Left renal pelvis (tissue), 4 donors: Measurements from ENCODE around the gene PHF21B. TPM values are rescaled to one million over a fixed set of nuclear protein-coding genes. Genes with fewer than 3 reads are reported as not detected.
A peak's percentile ranks its signal among the peaks of the same experiment; 100 is the strongest.
"Not testable (repeated sequence)": the region's sequence is repeated elsewhere in the genome, so short reads cannot be mapped to it uniquely, and the experiment has no call there.

ENCODE experiments used
- DNase-seq, 4 donors: peaks; one replicate each; pipeline ENCODE4 v3.0.0-alpha.2; 2013; ENCODE audit warnings: low read depth in 4 of 4, low spot score in 3 of 4
- polyA plus RNA-seq, 4 donors: library from polyadenylated mRNA; unstranded; fragments of 120-200 nt; gene quantifications; one replicate each; pipeline ENCODE4 v1.2.1, GENCODE V29; 2013; ENCODE audit not compliant: insufficient read length in 4 of 4

PHF21B gene
- 1 to 10 TPM; 2.2 to 6.9 (median 3.8) TPM for polyA plus RNA-seq

DNA sequence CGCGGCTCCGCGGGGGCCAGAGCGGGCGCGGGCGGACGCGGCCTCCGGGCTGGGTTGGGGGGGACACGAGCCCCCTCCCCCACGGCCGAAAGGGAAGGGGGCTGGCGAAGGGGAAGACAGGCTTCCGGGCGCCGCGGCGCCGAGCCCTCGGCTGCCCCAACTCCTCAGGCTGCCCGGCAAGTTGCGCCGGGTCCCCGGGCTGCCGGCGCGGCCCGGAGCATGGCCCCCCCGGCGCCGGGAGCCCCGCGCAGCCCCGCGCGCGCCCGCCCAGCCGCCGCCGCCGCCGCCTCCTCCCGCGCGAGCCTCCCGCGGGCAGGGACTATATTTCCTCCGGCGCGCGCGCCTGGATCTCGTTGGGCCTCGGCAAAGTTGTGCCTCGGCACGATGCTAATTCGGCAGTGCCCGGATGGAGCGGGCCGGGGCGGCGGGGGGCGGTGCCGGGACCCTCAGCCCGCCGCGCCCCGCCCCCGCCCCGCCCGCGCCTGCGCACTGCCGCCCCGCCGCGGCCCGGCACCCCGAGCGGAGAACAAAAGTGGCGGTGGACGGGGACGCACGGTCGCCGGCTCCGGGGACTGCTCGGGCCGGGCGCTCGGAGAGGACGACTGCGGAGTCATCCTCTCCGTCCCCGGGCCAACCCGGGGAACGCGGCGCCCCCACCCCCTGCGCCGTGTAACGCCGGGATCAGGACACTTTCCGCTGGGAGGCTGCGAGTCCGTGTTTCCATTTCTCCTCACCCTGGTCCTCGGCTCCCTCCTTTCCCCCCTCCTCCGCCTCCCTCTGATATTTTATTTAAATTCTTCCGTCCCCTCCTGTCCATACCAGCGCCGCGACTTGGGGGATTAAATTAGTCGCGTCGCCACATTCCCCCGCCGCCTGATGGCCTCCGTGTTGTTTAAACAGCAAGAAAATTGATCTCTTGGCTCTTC is at the start of gene PHF21B:
Gene PHF21B (minus strand): TSS at position 400 of the 926 bp plus-strand sequence. CDS start 456 bp downstream, outside the sequence.
- peak in 1 of 4 donors; percentile 59 for DNase-seq

- no peak for DNase-seq
These were observed 49.5 kb upstream of the PHF21B start for GRCh38 chr22:45059296-45059695.

- no peak for DNase-seq
These were observed 48.8 kb upstream of the PHF21B start for GRCh38 chr22:45058622-45058912.

- no peak for DNase-seq
These were observed 46.1 kb upstream of the PHF21B start for GRCh38 chr22:45055936-45056335.

DNA sequence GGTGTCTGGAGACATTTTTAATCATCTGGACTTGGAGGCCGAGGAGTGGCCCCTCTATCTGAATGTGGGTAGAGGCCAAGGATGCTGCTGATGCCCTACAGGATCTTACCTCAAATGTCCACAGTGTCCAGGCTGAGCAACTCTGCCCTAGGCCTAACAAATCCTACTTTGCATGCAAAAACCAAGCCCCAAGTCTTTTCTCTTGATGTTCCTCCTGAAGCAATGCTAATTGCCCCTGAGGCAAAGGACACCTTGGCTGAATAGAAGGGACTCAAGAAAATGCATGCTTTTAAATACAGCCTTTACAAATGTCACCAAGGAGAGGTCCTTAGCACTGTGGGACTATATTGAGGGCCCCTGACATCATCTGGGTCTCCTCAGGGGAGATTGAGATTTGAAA is 43.8 kb upstream of the PHF21B start:
- no peak for DNase-seq

GRCh38 chr22:45053094-45053493 is 43.3 kb upstream of the PHF21B start:
- no peak for DNase-seq

- not testable (repeated sequence) for DNase-seq
These were observed 42.9 kb upstream of the PHF21B start for GRCh38 chr22:45052665-45053064.

GRCh38 chr22:45051946-45052345 is 42.1 kb upstream of the PHF21B start:
- DNase-seq: no peak

DNA sequence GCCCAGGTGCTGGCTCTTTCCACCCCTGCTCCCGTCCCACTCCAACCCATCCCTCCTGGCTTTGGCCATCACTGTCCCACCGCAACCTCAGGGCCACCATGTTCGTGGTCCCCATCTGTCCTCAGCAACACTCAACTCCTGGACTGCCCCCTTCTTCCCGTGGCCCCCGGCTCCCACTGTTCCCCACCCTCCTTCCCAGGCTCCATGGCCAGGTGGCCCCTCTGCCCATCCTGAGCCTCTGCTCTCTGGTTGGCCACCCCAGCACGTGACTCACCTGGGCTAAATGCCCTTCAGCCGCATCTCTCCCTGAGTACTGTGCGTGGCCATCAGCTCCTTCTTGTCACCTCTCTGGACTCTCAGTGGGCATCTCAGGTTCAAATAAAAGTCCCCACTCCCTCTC is 41.6 kb upstream of the PHF21B start:
- no peak for DNase-seq

- no peak for DNase-seq
These were observed 37.5 kb upstream of the PHF21B start for GRCh38 chr22:45047260-45047659.

DNA sequence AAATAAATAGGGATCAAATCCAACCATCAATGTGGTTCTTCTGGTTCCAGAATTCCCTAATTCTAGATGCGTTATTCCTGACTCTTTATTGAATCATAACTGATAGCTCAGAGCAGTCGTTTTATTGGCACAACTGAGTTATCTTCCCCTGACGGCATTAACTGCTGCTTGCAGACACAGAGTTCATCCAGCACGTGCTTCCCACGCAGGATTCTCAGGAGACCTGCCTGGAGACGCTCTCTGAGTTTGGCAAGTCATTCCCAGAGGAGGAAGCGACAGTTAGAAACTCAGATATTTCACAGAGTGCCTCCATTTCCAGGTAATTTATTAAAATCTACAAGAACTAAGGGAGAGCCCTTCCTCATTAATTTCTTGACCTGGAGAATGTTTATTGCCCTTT is 35.4 kb upstream of the PHF21B start:
- DNase-seq: no peak

DNA sequence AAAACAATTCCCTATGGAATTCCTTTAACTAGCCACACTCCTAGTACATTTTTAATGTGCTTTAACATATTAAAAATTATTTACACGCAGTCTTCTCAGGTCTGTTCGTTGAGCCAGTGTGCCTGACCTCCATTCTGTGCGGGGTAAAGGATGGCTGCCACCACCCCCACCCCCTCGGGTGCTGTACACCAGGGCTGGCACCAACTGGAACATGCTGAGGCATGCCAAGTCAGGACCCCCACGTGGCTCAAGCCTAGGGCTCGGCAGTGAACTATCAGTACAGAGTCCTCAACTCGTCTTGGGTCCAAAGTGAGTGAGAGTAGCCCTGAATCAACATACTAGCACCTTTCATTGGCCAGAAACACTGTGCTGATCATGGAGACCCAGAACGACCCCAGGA is 32.5 kb upstream of the PHF21B start:
- no peak for DNase-seq

- no peak for DNase-seq
These were observed 29.3 kb upstream of the PHF21B start for GRCh38 chr22:45039133-45039532.

GRCh38 chr22:45036154-45036553 is 26.3 kb upstream of the PHF21B start:
- no peak for DNase-seq

GRCh38 chr22:45034821-45035220 is 25.0 kb upstream of the PHF21B start:
- no peak for DNase-seq

GRCh38 chr22:45034156-45034555 is 24.4 kb upstream of the PHF21B start:
- no peak for DNase-seq

- no peak for DNase-seq
These were observed 23.3 kb upstream of the PHF21B start for GRCh38 chr22:45033136-45033535.

- no peak for DNase-seq
These were observed 22.0 kb upstream of the PHF21B start for GRCh38 chr22:45031629-45032403.

DNA sequence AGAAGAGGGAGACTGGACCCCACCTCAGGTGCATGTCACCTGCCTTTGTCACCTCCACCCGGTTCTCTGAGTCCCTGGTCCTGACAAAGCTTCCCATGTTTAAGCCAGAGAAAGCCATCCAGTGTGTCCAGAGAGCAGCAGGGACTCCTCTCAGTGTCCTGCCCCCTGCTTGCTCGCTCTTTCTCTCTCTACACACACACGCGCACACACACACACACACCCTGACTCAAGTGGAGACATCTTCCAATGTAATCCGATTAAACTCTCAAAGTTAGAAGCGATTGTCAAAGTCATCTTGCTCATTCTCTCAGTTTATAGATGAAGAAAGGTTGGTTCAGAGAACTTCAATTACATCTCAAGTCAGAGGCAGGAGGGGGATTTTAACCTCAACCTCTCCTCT is 19.7 kb upstream of the PHF21B start:
- no peak for DNase-seq

DNA sequence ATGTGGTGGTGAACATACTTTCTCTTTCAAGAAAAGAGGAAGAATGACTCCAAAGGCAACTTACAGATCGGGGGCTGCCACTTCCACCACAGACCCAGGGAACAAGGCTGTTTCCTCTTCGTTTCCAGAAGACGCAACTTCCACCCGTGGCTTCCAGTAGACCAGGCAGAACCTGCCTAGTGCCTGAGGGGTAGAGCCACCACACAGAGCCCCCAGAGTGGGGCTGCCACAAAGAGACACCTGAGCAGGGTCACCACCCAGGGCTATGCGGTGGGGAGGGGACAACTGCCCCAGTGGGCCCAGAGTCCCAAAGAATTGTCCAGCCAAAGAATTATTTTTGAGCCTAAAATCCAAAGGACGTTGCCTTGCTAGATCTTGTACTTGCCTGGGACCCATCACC is 16.7 kb upstream of the PHF21B start:
- DNase-seq: no peak

DNA sequence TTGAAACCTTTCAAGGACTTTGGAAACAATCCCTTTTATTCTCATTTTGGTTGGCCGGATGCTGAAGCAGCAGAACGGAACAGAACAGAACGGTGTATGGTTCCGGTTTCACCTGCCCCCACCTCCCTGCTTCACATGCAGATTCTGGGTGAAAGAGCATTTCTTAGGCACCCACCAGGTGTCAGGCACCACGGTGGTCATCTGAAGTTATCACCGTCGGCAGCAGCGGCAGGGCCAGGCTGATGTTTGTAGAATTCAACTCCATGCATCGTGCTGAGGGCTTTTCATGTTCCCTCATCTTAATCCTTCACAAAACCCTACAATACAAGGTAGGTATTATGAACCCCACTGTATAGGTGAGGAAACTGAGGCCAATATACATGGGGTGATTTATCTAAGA is 13.6 kb upstream of the PHF21B start:
- DNase-seq: no peak
